Neuronal stem cell (in vitro differentiated cells): ENCODE measurements around the gene CCM2L.

ENCODE experiments used
- DNase-seq: peaks from one replicate; pipeline ENCODE4 v3.0.0-alpha.2; 2013; ENCODE audit warnings: low spot score
- H2AFZ ChIP-seq: one replicate; pipeline ENCODE4 v1.6.1; 2013; ENCODE audit warnings: mild to moderate bottlenecking, low read length, inconsistent platforms
- H2AK5ac ChIP-seq: 2 replicates; pipeline ENCODE4 v1.6.1; 2013; ENCODE audit warnings: low read depth, mild to moderate bottlenecking, inconsistent platforms, low read length, moderate library complexity, mixed read lengths
- H2BK120ac ChIP-seq: 2 replicates; pipeline ENCODE4 v1.6.1; 2013; ENCODE audit warnings: low read depth, mild to moderate bottlenecking, inconsistent platforms, low read length, moderate library complexity, mixed read lengths
- H2BK12ac ChIP-seq: one replicate; pipeline ENCODE4 v1.6.1; 2013; ENCODE audit warnings: low read length, inconsistent platforms
- H2BK15ac ChIP-seq: 2 replicates; pipeline ENCODE4 v1.6.1; 2013; ENCODE audit warnings: mild to moderate bottlenecking, low read length, inconsistent platforms, mixed read lengths
- H2BK5ac ChIP-seq: one replicate; pipeline ENCODE4 v1.6.1; 2013; ENCODE audit warnings: inconsistent platforms, mild to moderate bottlenecking, low read length, moderate library complexity
- H3K14ac ChIP-seq: one replicate; pipeline ENCODE4 v1.6.1; 2013; ENCODE audit warnings: low read length, inconsistent platforms
- H3K18ac ChIP-seq: 2 replicates; pipeline ENCODE4 v1.6.1; 2013; ENCODE audit warnings: low read length, inconsistent platforms
- H3K23ac ChIP-seq: 2 replicates; pipeline ENCODE4 v1.6.1; 2013; ENCODE audit warnings: low read depth, mild to moderate bottlenecking, mixed read lengths, low read length, inconsistent platforms; ENCODE audit not compliant: poor library complexity
- H3K27ac ChIP-seq: replicated peaks from 3 replicates; pipeline ENCODE4 v1.5.1; 2013; ENCODE audit warnings: low read length, inconsistent platforms
- H3K27me3 ChIP-seq, 3 experiments: 2 replicates each; pipeline ENCODE4 v1.6.1; 2013; ENCODE audit warnings: low read length in 3 of 3, mild to moderate bottlenecking in 2 of 3, inconsistent platforms in 1 of 3, low read depth in 1 of 3, mixed read lengths in 1 of 3, moderate library complexity in 1 of 3; ENCODE audit not compliant: control insufficient read depth in 3 of 3, insufficient read depth in 3 of 3
- H3K36me3 ChIP-seq, 2 donors: replicated peaks in 1 of 2; 2 replicates each; pipeline ENCODE4 v1.6.1; 2013; ENCODE audit warnings: low read length in 2 of 2; ENCODE audit not compliant: control insufficient read depth in 2 of 2, insufficient read depth in 2 of 2
- H3K4ac ChIP-seq: 2 replicates; pipeline ENCODE4 v1.6.1; 2013; ENCODE audit warnings: inconsistent platforms, mild to moderate bottlenecking, low read length, moderate library complexity
- H3K4me1 ChIP-seq, 2 donors: 1 replicate in 1 of 2; 2 replicates in 1 of 2; pipeline ENCODE4 v1.6.1; 2013; ENCODE audit warnings: low read length in 2 of 2, low read depth in 1 of 2; ENCODE audit not compliant: control insufficient read depth in 2 of 2, insufficient read depth in 1 of 2
- H3K4me2 ChIP-seq: one replicate; pipeline ENCODE4 v1.6.1; 2013; ENCODE audit warnings: mild to moderate bottlenecking, low read length, inconsistent platforms; ENCODE audit not compliant: insufficient read depth, poor library complexity, severe bottlenecking
- H3K4me3 ChIP-seq, 2 donors: 2 replicates each; pipeline ENCODE4 v1.5.1; 2013; ENCODE audit warnings: low read length in 2 of 2, mild to moderate bottlenecking in 2 of 2, inconsistent platforms in 1 of 2, moderate library complexity in 1 of 2
- H3K79me1 ChIP-seq: one replicate; pipeline ENCODE4 v1.6.1; 2013; ENCODE audit warnings: low read depth, mild to moderate bottlenecking, inconsistent platforms, low read length, moderate library complexity
- H3K9ac ChIP-seq: one replicate; pipeline ENCODE4 v1.6.1; 2013; ENCODE audit warnings: mild to moderate bottlenecking, low read depth, low read length, inconsistent platforms; ENCODE audit not compliant: poor library complexity
- H3K9me3 ChIP-seq, 2 donors: replicated peaks in 1 of 2; 2 replicates each; pipeline versions ENCODE3 to v1.6.1; 2013; ENCODE audit warnings: low read length in 2 of 2, mild to moderate bottlenecking in 2 of 2, inconsistent platforms in 1 of 2, low read depth in 1 of 2, mixed read lengths in 1 of 2, moderate library complexity in 1 of 2; ENCODE audit not compliant: control insufficient read depth in 2 of 2, insufficient read depth in 1 of 2
- H4K8ac ChIP-seq: one replicate; pipeline ENCODE4 v1.6.1; 2013; ENCODE audit warnings: low read depth, mild to moderate bottlenecking, inconsistent platforms, low read length, moderate library complexity
- H4K91ac ChIP-seq: one replicate; pipeline ENCODE4 v1.6.1; 2013; ENCODE audit warnings: low read length, low read depth, mild to moderate bottlenecking, inconsistent platforms; ENCODE audit not compliant: poor library complexity
- WGBS, 2 donors: extraction: QIAGEN DNeasy Blood & Tissue Kit; methylation state at CpG; one replicate each; pipeline ENCODE4 v1.1.7; 2013; ENCODE audit warnings: missing lambda C conversion rate in 2 of 2, mixed read lengths in 1 of 2; ENCODE audit not compliant: insufficient read length in 2 of 2, insufficient replicate concordance in 1 of 2; ENCODE audit errors: extremely low coverage in 2 of 2; 5-methylcytosine and 5-hydroxymethylcytosine counted together

CCM2L gene

GRCh38 chr20:31988430-31989015 lies 21.7 kb upstream of the CCM2L start:
- peak overlapping the region; percentile 14 for H2BK120ac ChIP-seq

GRCh38 chr20:31989030-31989645 lies 21.1 kb upstream of the CCM2L start:
- no peak overlapping the region for H2BK15ac ChIP-seq
- no peak overlapping the region for H3K4ac ChIP-seq
- no peak overlapping the region for H3K27ac ChIP-seq
- H3K79me1 ChIP-seq, result no peaks in the 10 kb centered on the region
- no peak overlapping the region for H3K4me2 ChIP-seq
- no peak overlapping the region for H3K23ac ChIP-seq
- H3K27me3 ChIP-seq, result peaks cover 0 to 35% (median 7%) of the 10 kb centered on the region in 3 experiments
- no peak for DNase-seq
- H2BK12ac ChIP-seq, result no peak overlapping the region
- H3K36me3 ChIP-seq, result no peaks in the 10 kb centered on the region
- H2BK5ac ChIP-seq, result no peak overlapping the region
- H4K91ac ChIP-seq, result no peak overlapping the region
- H2AK5ac ChIP-seq, result no peak overlapping the region
- no peak overlapping the region for H3K18ac ChIP-seq
- peak overlapping the region; percentile 14 for H2BK120ac ChIP-seq
- H2AFZ ChIP-seq, result no peak overlapping the region
- no peak overlapping the region for H3K14ac ChIP-seq
- no peak overlapping the region for H3K4me3 ChIP-seq
- H3K4me1 ChIP-seq, result peaks cover 0 to 2% of the 10 kb centered on the region in 2 donors
- no peak overlapping the region for H3K9ac ChIP-seq
- 100% methylated on average over 1 of the region's 8 CpGs for whole genome bisulfite sequencing, 2 donors
- no peaks in the 10 kb centered on the region for H3K9me3 ChIP-seq
- H4K8ac ChIP-seq, result no peak overlapping the region

More at GRCh38 chr20:31988430-31989015, 21.7 kb upstream of the CCM2L start:
- H3K14ac ChIP-seq, result no peak overlapping the region
- H3K18ac ChIP-seq, result no peak overlapping the region
- H3K27me3 ChIP-seq, result peaks cover 0 to 29% (median 1%) of the 10 kb centered on the region in 3 experiments
- H3K4ac ChIP-seq, result no peak overlapping the region
- H3K36me3 ChIP-seq, result no peaks in the 10 kb centered on the region
- no peaks in the 10 kb centered on the region for H3K9me3 ChIP-seq
- H4K91ac ChIP-seq, result no peak overlapping the region
- no peak overlapping the region for H2AFZ ChIP-seq
- no peak overlapping the region for H3K27ac ChIP-seq
- no peak overlapping the region for H2AK5ac ChIP-seq
- no peak overlapping the region for H2BK5ac ChIP-seq
- no CpG with 5 or more reads among the region's 5 CpGs for WGBS, 2 donors
- no peak overlapping the region for H2BK15ac ChIP-seq
- no peak overlapping the region for H3K4me3 ChIP-seq
- no peak overlapping the region for H2BK12ac ChIP-seq
- H3K4me2 ChIP-seq, result no peak overlapping the region
- no peak overlapping the region for H3K9ac ChIP-seq
- no peak overlapping the region for H3K23ac ChIP-seq
- peaks cover 0 to 2% of the 10 kb centered on the region in 2 donors for H3K4me1 ChIP-seq
- DNase-seq, result no peak
- H3K79me1 ChIP-seq, result no peaks in the 10 kb centered on the region
- no peak overlapping the region for H4K8ac ChIP-seq

- WGBS, 2 donors, result no CpG with 5 or more reads among the region's 6 CpGs
These were observed 19.4 kb upstream of the CCM2L start for GRCh38 chr20:31990641-31991338.

DNA sequence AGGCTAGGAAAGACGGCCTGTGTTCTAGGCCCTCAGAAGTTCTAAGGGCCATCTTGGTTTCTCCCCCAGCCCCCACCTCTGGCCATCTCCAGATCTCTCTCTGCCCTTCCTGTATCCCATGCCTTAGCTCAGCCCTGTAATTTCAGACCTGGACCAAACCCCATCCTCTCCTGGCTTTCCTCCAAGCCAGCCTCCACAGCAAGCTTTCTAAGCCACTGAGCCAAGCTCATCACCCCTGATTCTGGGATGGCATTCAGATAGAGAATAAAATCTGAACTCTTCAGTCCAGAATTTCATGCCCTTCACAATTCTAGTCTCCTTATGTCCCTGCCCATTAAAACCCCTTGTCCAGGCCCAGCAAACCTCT lies 18.9 kb upstream of the CCM2L start:
- Histone ChIP-seq H2BK15ac (peak overlapping the region; percentile 25), H3K27me3 (peaks cover 3 to 55% (median 25%) of the 10 kb centered on the region in 3 experiments), H3K36me3 (no peaks in the 10 kb centered on the region), H2AFZ (no peak overlapping the region), H3K9me3 (no peaks in the 10 kb centered on the region), H2BK12ac (peak overlapping the region; percentile 79), H4K8ac (no peak overlapping the region), H2BK120ac (no peak overlapping the region), H3K4me2 (no peak overlapping the region), H3K4ac (no peak overlapping the region), H3K23ac (peak overlapping the region; percentile 58), H3K18ac (no peak overlapping the region), H3K79me1 (no peaks in the 10 kb centered on the region), H3K14ac (no peak overlapping the region), H3K4me3 (no peak overlapping the region), H2BK5ac (no peak overlapping the region), H3K9ac (no peak overlapping the region), H2AK5ac (no peak overlapping the region), H3K27ac (no peak overlapping the region), H4K91ac (no peak overlapping the region), H3K4me1 (peaks cover 0 to 3% of the 10 kb centered on the region in 2 donors)
- WGBS, 2 donors, result no CpG with 5 or more reads among the region's 1 CpG
- no peak for DNase-seq

More at GRCh38 chr20:31990641-31991338, 19.4 kb upstream of the CCM2L start:
- Histone ChIP-seq H2BK12ac (peak overlapping the region; percentile 49), H3K79me1 (no peaks in the 10 kb centered on the region), H2BK5ac (no peak overlapping the region), H3K4ac (no peak overlapping the region), H2AK5ac (no peak overlapping the region), H3K36me3 (no peaks in the 10 kb centered on the region), H3K18ac (peak overlapping the region; percentile 63), H3K23ac (peak overlapping the region; percentile 58), H4K91ac (no peak overlapping the region), H2BK15ac (peak overlapping the region; percentile 25), H3K27me3 (peaks cover 3 to 51% (median 23%) of the 10 kb centered on the region in 3 experiments), H3K9me3 (no peaks in the 10 kb centered on the region), H3K4me1 (peaks cover 0 to 3% of the 10 kb centered on the region in 2 donors), H3K9ac (no peak overlapping the region), H2BK120ac (no peak overlapping the region), H2AFZ (no peak overlapping the region), H3K4me2 (no peak overlapping the region), H4K8ac (no peak overlapping the region), H3K4me3 (no peak overlapping the region), H3K14ac (peak overlapping the region; percentile 10), H3K27ac (no peak overlapping the region)
- DNase-seq, result no peak
